Tibial artery (tissue), 4 donors: ENCODE results near the gene UTY.

Source experiments
- DNase-seq, 2 donors: peaks; one replicate each; pipeline ENCODE4 v3.0.0-alpha.2; 2019
- H3K27ac ChIP-seq, 2 donors: fragments of 200-600 bp; sonication (generic) in 1 of 2; 1 replicate in 1 of 2; 2 replicates in 1 of 2; pipeline ENCODE4 v1.5.1; 2018 to 2019; ENCODE audit warnings: mild to moderate bottlenecking in 1 of 2
- H3K27me3 ChIP-seq, 2 donors: fragments of 200-600 bp; sonication (generic) in 1 of 2; one replicate each; pipeline versions ENCODE4 v1.5.1 to v1.6.0; 2016 to 2019
- H3K36me3 ChIP-seq, 3 donors: fragments of 200-600 bp; sonication (generic) in 2 of 3; one replicate each; pipeline ENCODE4 v1.5.1; 2016 to 2019; ENCODE audit warnings: mild to moderate bottlenecking in 2 of 3
- H3K4me1 ChIP-seq, 4 donors: fragments of 200-600 bp; sonication (generic) in 2 of 4; 1 replicate in 3 of 4; 2 replicates in 1 of 4; pipeline ENCODE4 v1.5.1; 2016 to 2019
- H3K4me3 ChIP-seq, 2 donors: fragments of 200-600 bp; sonication (generic) in 1 of 2; 1 replicate in 1 of 2; 2 replicates in 1 of 2; pipeline ENCODE4 v1.5.1; 2018 to 2019; ENCODE audit warnings: mild to moderate bottlenecking in 2 of 2
- H3K9me3 ChIP-seq, 3 donors: fragments of 200-600 bp; sonication (generic) in 1 of 3; one replicate each; pipeline ENCODE4 v1.5.1; 2016 to 2019
- intact Hi-C: fragments of 100-400 bp; cut with DNase I; formaldehyde crosslinking; loops from one replicate; pipeline ENCODE4 v1.15.0; 2023; ENCODE audit warnings: low total_unique reads
- TF ChIP-seq, protein P1 (sequence below), 2 experiments: fragments of 200-600 bp in 1 of 2; fragments of 450-650 bp in 1 of 2; IDR thresholded peaks; one replicate each; pipeline ENCODE4 v1.5.1; 2017 to 2019; ENCODE audit warnings: antibody characterized with exemption in 2 of 2, mild to moderate bottlenecking in 1 of 2, moderate library complexity in 1 of 2

UTY gene

DNA sequence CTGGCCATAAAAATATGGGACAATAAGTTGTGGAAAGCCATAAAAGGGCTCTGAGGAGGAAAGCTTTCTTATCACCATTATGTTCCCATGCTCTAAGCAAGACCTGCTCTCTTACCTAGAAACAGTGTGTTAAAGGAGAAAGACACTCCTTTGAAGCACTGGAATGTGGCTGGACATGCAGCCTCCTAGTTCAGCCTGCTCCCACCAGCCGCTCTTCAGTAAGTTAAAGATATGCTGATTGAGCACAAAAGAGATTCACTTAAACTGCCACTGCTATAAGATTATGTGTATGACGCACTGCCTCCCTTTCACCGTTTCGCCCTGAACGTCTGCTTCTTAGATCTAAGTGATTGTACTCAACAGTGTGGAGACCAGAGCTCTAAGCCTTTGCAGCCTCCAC, 146.0 kb downstream of the UTY start:
- H3K9me3 ChIP-seq: no peaks in the 10 kb centered on the region
- no peak overlapping the region for H3K27ac ChIP-seq
- H3K36me3 ChIP-seq: peaks cover 0 to 7% (median 0%) of the 10 kb centered on the region in 3 donors
- H3K4me3 ChIP-seq: no peak overlapping the region
- intact Hi-C loops: no loop called here
- H3K4me1 ChIP-seq: no peaks in the 10 kb centered on the region
- TF ChIP-seq, protein P1, sequence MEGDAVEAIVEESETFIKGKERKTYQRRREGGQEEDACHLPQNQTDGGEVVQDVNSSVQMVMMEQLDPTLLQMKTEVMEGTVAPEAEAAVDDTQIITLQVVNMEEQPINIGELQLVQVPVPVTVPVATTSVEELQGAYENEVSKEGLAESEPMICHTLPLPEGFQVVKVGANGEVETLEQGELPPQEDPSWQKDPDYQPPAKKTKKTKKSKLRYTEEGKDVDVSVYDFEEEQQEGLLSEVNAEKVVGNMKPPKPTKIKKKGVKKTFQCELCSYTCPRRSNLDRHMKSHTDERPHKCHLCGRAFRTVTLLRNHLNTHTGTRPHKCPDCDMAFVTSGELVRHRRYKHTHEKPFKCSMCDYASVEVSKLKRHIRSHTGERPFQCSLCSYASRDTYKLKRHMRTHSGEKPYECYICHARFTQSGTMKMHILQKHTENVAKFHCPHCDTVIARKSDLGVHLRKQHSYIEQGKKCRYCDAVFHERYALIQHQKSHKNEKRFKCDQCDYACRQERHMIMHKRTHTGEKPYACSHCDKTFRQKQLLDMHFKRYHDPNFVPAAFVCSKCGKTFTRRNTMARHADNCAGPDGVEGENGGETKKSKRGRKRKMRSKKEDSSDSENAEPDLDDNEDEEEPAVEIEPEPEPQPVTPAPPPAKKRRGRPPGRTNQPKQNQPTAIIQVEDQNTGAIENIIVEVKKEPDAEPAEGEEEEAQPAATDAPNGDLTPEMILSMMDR (IDR thresholded peaks at IDR 0.05): no peak
- no peak for DNase-seq
- no peaks in the 10 kb centered on the region for H3K27me3 ChIP-seq

DNA sequence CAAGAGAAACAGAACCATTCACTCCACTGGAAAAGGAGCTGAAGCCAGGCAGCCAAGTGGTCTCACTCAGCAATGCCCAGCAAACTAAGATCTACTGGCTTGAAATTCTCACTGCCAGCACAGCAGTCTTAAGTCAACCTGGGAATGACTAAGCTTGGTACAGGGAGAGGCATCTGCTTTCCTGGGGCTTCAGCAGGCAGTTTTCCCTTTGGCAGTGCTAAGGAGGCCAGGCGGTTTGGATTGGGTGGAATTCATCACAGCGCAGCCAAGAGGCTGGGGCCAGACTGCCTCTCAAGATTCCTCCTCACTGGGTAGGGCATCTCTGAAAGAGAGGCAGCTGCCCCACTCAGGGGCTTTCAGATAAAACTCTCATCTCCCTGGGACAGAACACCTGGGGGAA, 149.2 kb downstream of the UTY start:
- Histone ChIP-seq H3K4me3 (no peak overlapping the region), H3K27me3 (no peaks in the 10 kb centered on the region), H3K27ac (no peak overlapping the region), H3K4me1 (no peaks in the 10 kb centered on the region), H3K36me3 (peaks cover 0 to 7% (median 0%) of the 10 kb centered on the region in 3 donors), H3K9me3 (no peaks in the 10 kb centered on the region)
- no peak for DNase-seq
- TF ChIP-seq, protein P1 (IDR thresholded peaks at IDR 0.05): no peak
- intact Hi-C loops: no loop called here

DNA sequence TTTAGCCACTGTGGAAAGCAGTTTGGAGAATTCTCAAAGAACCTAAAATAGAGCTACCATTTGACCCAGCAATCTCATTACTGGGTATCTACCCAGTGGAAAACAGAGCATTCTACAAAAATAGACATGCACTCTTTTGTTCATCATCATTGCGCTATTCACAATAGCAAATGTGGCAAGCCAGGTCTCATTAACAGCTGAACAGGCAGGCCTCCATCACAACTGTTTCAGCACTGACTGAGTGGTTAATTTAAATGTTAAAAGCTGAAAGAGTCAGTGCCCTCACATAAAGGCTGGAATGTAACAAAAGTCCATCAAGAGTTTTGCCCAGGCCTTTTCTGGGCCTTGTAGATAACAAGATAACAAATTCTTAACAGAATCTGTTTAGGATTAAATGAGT, 166.9 kb downstream of the UTY start:
- Histone ChIP-seq H3K4me1 (no peaks in the 10 kb centered on the region), H3K9me3 (no peaks in the 10 kb centered on the region), H3K4me3 (no peak overlapping the region), H3K27ac (no peak overlapping the region), H3K27me3 (no peaks in the 10 kb centered on the region), H3K36me3 (no peaks in the 10 kb centered on the region)
- TF ChIP-seq, protein P1 (IDR thresholded peaks at IDR 0.05): no peak
- intact Hi-C loops: no loop called here
- no peak for DNase-seq

DNA sequence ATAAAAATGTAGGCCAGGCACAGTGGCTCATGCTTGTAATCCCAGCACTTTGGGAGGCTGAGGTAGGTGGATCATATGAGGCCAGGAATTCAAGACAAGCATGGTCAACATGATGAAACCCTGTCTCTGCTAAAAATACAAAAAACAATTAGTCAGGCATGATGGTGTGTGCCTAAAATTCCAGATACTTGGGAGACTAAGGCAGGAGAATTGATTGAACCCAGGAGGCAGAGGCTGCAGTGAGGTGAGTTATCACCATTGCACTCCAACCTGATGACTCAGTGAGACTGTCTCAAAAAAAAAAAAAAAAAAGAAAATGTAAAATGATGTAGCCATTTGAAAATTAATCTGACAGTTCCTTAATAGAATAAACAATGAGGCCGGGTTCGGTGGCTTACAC, 171.9 kb downstream of the UTY start:
- Histone ChIP-seq H3K4me1 (no peaks in the 10 kb centered on the region), H3K4me3 (no peak overlapping the region), H3K36me3 (no peaks in the 10 kb centered on the region), H3K9me3 (no peaks in the 10 kb centered on the region), H3K27me3 (no peaks in the 10 kb centered on the region), H3K27ac (no peak overlapping the region)
- intact Hi-C loops: no loop called here
- no peak for DNase-seq
- TF ChIP-seq, protein P1 (IDR thresholded peaks at IDR 0.05): no peak

DNA sequence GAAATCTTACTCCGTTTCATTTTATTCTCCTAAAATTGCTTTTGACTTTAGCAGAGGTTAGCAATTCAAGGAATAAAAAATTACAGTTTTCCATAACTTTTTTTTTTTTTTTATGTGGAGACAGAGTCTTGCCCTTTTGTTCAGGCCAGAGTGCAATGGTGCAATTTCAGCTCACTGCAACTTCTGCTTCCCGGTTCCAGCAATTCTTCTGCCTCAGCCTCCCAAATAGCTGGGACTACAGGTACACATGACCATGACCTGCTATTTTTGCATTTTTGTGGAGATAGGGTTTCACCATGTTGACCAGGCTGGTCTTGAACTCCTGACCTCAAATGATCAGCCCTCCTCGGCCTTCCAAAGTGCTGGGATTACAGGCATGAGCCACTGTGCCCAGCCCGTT, 179.0 kb downstream of the UTY start:
- Histone ChIP-seq H3K4me3 (no peak overlapping the region), H3K27ac (no peak overlapping the region), H3K9me3 (no peaks in the 10 kb centered on the region), H3K36me3 (peaks cover 0 to 11% (median 0%) of the 10 kb centered on the region in 3 donors), H3K27me3 (no peaks in the 10 kb centered on the region), H3K4me1 (no peaks in the 10 kb centered on the region)
- intact Hi-C loops: no loop called here
- DNase-seq: no peak
- TF ChIP-seq, protein P1 (IDR thresholded peaks at IDR 0.05): no peak

DNA sequence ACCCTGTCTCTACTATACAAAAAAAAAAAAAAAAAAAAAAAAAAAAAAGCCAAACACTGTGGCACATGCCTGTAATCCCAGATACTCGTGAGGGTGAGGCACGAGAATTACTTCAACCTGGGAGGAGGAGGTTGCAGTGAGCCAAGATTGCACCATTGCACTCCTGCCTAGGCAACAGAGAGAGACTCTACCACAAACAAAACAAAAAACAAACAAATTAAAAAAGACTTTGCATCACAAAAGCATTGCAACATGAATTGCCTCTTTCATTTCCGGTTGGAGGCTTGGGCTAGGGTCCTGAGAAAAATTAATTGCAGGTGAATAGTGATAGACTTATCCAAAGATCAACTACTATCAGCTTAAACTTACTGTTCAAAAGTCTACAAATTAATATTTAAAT, 180.4 kb downstream of the UTY start:
- DNase-seq: no peak
- H3K4me1 ChIP-seq: no peaks in the 10 kb centered on the region
- no peak overlapping the region for H3K4me3 ChIP-seq
- H3K36me3 ChIP-seq: peaks cover 0 to 11% (median 0%) of the 10 kb centered on the region in 3 donors
- no peaks in the 10 kb centered on the region for H3K9me3 ChIP-seq
- TF ChIP-seq, protein P1 (IDR thresholded peaks at IDR 0.05): no peak
- no peak overlapping the region for H3K27ac ChIP-seq
- intact Hi-C loops: no loop called here
- H3K27me3 ChIP-seq: no peaks in the 10 kb centered on the region
